HG03558 (cell line): Measurements from ENCODE around the gene SRBD1.

ENCODE experiments used
- ATAC-seq: cut with Tn5 transposase; IDR thresholded peaks from one replicate; pipeline ENCODE4 v1.9.1; 2021; ENCODE audit warnings: moderate number of reproducible peaks; ENCODE audit not compliant: unreplicated experiment; ENCODE audit errors: extremely low read depth

Gene SRBD1

DNA sequence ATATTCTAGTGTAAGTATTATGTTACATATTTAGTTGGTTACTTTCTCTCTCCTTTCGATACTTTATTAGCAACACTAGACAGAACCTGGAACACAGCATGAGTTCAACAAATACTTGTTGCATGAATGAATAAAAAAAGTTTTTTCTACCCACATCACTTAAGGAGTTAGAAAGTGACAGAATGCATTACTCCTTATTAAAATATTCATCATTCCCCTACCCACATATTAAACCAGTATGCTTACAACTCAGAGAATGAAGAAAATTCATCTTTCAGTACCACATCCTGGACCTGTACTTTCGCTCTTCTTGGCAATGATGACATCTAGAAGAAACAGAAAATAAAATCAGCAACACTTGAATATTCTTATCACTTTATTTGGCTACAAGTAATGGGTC is 6.0 kb downstream of the SRBD1 start:
- ATAC-seq = no peak

DNA sequence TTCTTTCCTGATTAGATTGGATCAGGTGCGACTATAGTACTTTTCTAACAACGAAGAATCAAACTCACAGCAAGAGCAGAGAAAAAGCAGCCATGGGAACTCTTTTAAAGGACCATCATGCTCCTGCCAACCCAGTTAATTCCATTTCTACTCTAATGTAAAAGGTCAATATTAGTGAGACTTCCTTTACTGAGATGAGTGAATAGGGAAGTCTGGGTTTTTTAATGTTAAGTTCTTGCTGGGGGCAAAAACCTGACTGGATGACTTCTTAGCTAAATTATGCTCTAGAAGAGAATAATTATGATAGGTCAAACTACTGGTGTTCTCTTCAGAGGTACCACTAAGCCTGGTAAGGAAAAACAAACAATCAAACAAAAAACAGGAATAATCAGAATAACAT is 8.4 kb downstream of the SRBD1 start:
- no peak for ATAC-seq

- no peak for ATAC-seq
These were observed 12.5 kb downstream of the SRBD1 start for GRCh38 chr2:45598545-45598944.

- no peak for ATAC-seq
These were observed 14.3 kb downstream of the SRBD1 start for GRCh38 chr2:45596761-45597160.

DNA sequence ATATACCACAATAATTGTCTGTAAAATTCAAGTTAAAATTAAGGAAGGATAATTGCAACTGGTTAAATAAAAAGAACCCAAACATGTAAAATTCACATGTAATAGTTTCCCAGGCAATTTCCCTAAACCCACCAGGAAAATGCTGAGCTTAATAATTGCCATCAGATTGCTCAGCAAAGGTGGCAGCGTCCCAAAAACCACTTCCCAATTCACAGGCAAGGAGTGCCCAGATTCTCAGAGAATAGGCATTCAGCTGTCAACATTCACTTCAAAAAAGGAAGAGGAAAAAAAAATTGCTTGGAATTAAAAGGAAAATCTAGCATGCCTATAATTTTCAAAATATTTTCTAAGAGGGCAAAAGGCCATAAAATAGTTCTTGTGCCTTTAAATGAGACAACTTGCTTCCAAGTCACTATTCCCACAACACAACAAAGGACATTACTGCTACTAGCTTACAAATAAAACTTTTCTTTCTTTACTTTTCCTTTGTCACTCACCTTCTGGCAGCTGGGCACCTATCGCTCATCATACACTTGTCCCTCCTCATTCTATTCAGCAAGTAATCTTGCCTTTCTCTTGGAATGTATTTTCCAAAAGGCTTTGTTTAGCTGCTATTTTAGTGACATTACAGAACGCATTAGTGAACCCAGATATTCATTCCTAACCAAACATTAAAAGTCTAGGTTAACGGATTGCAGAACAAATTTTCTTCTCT is 15.2 kb downstream of the SRBD1 start:
- ATAC-seq = no peak

- no peak for ATAC-seq
These were observed 20.0 kb downstream of the SRBD1 start for GRCh38 chr2:45591073-45591472.

DNA sequence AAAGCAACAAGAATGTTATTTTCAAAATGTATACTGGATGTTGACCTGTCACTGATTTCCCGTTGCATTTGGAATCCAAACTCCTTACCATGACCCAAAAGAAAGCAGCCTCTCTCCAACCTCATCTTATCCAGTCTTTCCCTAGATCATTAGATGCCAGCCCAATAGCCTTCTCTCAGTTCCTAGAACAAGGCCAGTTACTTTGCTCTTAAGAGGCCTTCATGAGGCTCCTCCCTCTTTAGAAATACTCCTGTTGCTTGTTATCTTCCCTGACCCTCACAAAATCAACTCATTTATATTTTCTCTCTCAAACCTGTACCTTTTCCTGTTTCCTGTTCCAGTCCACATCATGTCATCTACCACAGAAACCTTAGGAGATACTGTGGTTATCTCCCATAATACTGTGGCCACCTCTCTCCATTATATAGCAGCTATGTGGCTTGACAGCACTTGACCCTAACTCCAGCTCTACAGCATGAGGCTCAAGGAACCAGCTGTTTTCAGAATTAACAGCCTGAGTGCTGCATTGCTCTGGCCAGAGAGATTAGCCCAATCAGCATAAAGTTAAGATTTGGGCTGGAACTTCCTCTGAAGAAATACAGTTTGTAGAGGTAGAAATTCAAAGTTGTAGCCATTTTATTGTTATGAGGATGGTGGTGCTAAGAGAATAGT is 22.8 kb downstream of the SRBD1 start:
- no peak for ATAC-seq

DNA sequence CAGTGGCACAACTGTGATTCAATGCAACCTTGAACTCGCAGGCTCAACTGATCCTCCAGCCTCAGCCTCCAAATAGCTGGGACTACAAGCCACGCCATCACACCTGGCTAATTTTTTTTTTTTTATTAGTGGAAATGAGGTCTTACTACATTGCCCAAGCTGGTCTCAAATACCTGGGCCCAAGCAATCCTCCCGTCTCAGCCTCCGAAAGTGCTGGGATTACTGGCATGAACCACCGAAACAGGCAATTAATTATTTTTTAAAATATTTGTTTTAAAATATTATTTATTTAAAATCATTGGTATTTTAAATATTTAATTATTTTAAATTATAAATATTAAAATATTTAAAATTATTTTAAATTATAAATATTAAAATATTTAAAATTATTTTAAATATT is 24.5 kb downstream of the SRBD1 start:
- ATAC-seq = no peak

GRCh38 chr2:45585267-45585861 is 25.7 kb downstream of the SRBD1 start:
- no peak for ATAC-seq

GRCh38 chr2:45583977-45584376 is 27.1 kb downstream of the SRBD1 start:
- ATAC-seq = no peak

GRCh38 chr2:45582522-45582921 is 28.5 kb downstream of the SRBD1 start:
- ATAC-seq = no peak

GRCh38 chr2:45578056-45578843 is 32.8 kb downstream of the SRBD1 start:
- no peak for ATAC-seq

DNA sequence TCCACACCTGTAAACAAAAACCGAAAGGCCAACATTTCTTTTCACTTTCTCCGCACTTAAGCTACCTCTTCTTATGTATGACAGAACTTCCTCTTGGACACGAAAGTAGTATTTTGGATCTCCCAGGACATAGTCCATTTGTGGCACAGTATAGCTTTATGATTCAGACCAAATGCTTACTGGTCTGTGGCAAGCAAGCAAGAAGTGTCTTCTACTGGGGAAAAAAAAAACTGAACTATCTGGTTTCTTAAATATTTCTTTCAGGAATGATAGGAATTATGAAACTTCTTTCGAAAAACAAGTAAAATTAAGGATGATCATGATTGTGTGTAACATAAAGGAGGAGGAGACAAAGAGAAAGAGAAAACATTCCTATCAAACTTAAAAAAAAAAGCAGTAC is 33.6 kb downstream of the SRBD1 start:
- ATAC-seq = no peak

DNA sequence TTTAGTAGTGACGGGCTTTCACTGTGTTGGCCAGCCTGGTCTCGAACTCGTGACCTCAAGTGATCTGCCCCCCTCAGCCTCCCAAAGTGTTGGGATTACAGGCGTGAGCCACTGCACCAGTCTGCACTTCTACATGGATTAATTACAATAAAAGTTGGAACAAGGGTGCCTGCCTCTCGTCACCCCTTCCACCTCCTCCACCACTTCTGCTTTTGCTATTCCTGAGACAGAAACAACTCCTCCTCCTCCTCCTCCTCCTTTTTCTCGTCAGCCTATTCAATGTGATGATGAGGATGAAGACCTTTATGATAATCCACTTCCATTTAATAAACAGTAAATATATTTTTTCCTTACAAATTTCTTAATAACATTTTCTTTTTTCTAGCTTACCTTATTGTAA is 35.2 kb downstream of the SRBD1 start:
- ATAC-seq = no peak

GRCh38 chr2:45572979-45573378 is 38.1 kb downstream of the SRBD1 start:
- no peak for ATAC-seq

- ATAC-seq = no peak
These were observed 39.1 kb downstream of the SRBD1 start for GRCh38 chr2:45571940-45572339.

- ATAC-seq = no peak
These were observed 40.3 kb downstream of the SRBD1 start for GRCh38 chr2:45570671-45571334.

GRCh38 chr2:45568935-45569334 is 42.1 kb downstream of the SRBD1 start:
- no peak for ATAC-seq

DNA sequence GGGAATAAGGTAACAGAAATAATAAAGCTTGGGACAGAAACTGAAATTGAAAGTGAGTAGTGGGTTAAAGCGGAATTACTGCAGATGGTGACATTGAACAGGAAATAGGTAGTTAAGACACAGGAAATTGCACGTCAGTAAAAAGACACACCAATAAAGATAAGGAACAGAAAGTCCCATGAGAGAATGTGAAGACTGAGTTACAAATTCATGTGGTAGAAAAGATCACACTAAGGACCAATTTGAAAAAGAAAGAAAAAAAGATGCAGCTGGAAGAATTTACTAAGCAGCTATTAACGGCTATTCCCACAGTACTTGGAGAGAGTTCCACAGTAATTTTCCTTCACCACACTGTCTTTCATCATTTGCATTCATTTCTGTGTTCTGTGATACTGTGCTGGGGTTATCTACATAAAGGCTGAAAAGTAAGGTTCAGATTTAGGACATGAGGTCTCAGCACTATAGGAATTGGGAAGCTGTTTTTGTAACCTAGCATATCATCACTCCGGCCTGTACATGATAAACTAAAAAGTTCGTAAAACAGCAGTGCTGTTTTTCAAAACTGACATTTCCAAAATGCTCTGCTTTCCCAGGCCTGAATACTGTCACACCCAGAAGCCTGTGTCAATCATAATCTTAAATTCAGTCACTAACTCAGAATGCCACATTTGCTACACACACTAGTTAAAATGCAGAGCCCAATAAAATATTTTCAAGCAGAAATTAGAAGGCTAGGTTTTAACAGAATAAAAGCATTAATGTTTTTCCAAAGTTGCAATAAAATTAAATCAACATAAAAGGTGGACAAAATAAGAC is 42.9 kb downstream of the SRBD1 start:
- ATAC-seq = peak; percentile 67
